GM12878 (cell line): ENCODE measurements around the gene CARHSP1. TPM values are rescaled to one million over a fixed set of nuclear protein-coding genes. Genes with fewer than 3 reads are reported as not detected.

Source experiments
- ATAC-seq: fragments of 200-7000 bp; cut with Tn5 transposase; 3 replicates; pipeline ENCODE4 v1.9.1; 2020; ENCODE audit warnings: mild to moderate bottlenecking, moderate library complexity
- BruUV-seq: library from RNA; stranded (reverse); fragments of 400-500 nt; replicated peaks from 2 replicates; lab custom pipeline; 2021; lab: Mats Ljungman, UMichigan
- CTCF ChIA-PET: fragments of 300-600 bp; sonication (Branson Sonifier 250); formaldehyde crosslinking; extraction: SDS; loops from one replicate; lab custom pipeline; 2021; ENCODE audit warnings: inconsistent platforms; lab: Yijun Ruan, JAX
- POLR2A ChIA-PET: fragments of 350-600 bp; formaldehyde crosslinking; extraction: SDS; loops from one replicate; lab custom pipeline; 2021; ENCODE audit warnings: inconsistent platforms; lab: Charles Lee
- RAD21 ChIA-PET: fragments of 300-600 bp; sonication (Branson Sonifier 250); formaldehyde crosslinking; loops from one replicate; lab custom pipeline; 2023; ENCODE audit warnings: antibody characterized with exemption; ENCODE audit not compliant: unreplicated experiment; lab: Charles Lee
- SMC1A ChIA-PET: fragments of 300-600 bp; sonication (Branson Sonifier 250); formaldehyde crosslinking; loops from one replicate; lab custom pipeline; 2023; ENCODE audit not compliant: unreplicated experiment, uncharacterized antibody; lab: Charles Lee
- DNase-seq: peaks from one replicate; pipeline ENCODE4 v3.0.0-alpha.2; 2011; ENCODE audit warnings: low read depth, low spot score
- FAIRE-seq: peaks from 3 replicates; lab custom pipeline; 2011; peaks lifted over from hg19 to GRCh38; lab: Jason Lieb, UNC
- H2AFZ ChIP-seq: 2 replicates; pipeline ENCODE4 v1.6.0; 2011; ENCODE audit warnings: low read depth, low read length, control low read depth; ENCODE audit not compliant: control insufficient read depth
- H3K27ac ChIP-seq: 2 replicates; pipeline ENCODE4 v1.5.1; 2011; ENCODE audit warnings: control low read depth; ENCODE audit not compliant: control insufficient read depth, insufficient read depth
- H3K27me3 ChIP-seq, 2 experiments: replicated peaks in 1 of 2; 2 replicates each; pipeline versions ENCODE4 v1.6.0 to v1.6.1; 2011; ENCODE audit warnings: low read length in 1 of 2; ENCODE audit not compliant: control insufficient read depth in 2 of 2, insufficient read depth in 2 of 2
- H3K36me3 ChIP-seq, 2 experiments: 2 replicates each; pipeline ENCODE4 v1.5.1; 2011; ENCODE audit warnings: low read length in 1 of 2; ENCODE audit not compliant: control insufficient read depth in 2 of 2, insufficient read depth in 2 of 2
- H3K4me1 ChIP-seq: 2 replicates; pipeline ENCODE4 v1.6.1; 2011; ENCODE audit warnings: mild to moderate bottlenecking, low read length, moderate library complexity, mixed read lengths; ENCODE audit not compliant: control insufficient read depth, insufficient read depth
- H3K4me2 ChIP-seq: 2 replicates; pipeline ENCODE4 v1.6.0; 2011; ENCODE audit warnings: control low read depth; ENCODE audit not compliant: control insufficient read depth, insufficient read depth
- H3K4me3 ChIP-seq: fragments of 200-600 bp; sonication (generic); 2 replicates; pipeline ENCODE4 v1.5.1; 2016
- H3K79me2 ChIP-seq: 2 replicates; pipeline ENCODE4 v1.6.0; 2011; ENCODE audit warnings: low read length; ENCODE audit not compliant: control insufficient read depth, insufficient read depth
- H3K9ac ChIP-seq: 2 replicates; pipeline ENCODE4 v1.8.0; 2011; ENCODE audit warnings: low read length, control low read depth, mixed read lengths; ENCODE audit not compliant: control insufficient read depth, insufficient read depth
- H3K9me3 ChIP-seq: replicated peaks from 3 replicates; pipeline ENCODE4 v1.5.1; 2011; ENCODE audit warnings: mild to moderate bottlenecking, low read length; ENCODE audit not compliant: control insufficient read depth, insufficient read depth
- H4K20me1 ChIP-seq: 2 replicates; pipeline ENCODE4 v1.6.0; 2011; ENCODE audit not compliant: control insufficient read depth, insufficient read depth
- IRF4 ChIP-seq: IDR thresholded peaks from 2 replicates; pipeline ENCODE4 v1.6.1; 2011; ENCODE audit warnings: low read depth, low read length
- POLR2AphosphoS5 ChIP-seq: IDR thresholded peaks from 2 replicates; pipeline ENCODE4 v1.6.1; 2011; ENCODE audit warnings: mild to moderate bottlenecking, low read length, inconsistent platforms
- WGBS: methylation state at CpG from one replicate; pipeline ENCODE4 v1.1.6; 2016; ENCODE audit warnings: low lambda C conversion rate; ENCODE audit not compliant: insufficient replicate concordance, insufficient coverage; ENCODE audit errors: missing lambda C conversion rate; 5-methylcytosine and 5-hydroxymethylcytosine counted together
- in situ Hi-C: fragments of 300-500 bp; cut with MboI; formaldehyde crosslinking; loops from 9 replicates; pipeline ENCODE4 v1.14.3; 2018; ENCODE audit warnings: mixed read lengths
- intact Hi-C: fragments of 100-400 bp; cut with micrococcal nuclease; formaldehyde crosslinking; loops from one replicate; pipeline ENCODE4 v1.14.2; 2022; ENCODE audit not compliant: unreplicated experiment
- polyA plus RNA-seq, 11 experiments: library from polyadenylated mRNA; depleted of rRNA in 4 of 11; unstranded in 6 of 11; stranded (reverse) in 5 of 11; fragments of >200 nt; fragmentation: Nextera tagmentation in 4 of 11; fragmentation: Illumina TruSeq in 1 of 11; extraction: Ambion mirVana in 4 of 11; extraction: Trizol in 1 of 11; gene quantifications; 1 replicate in 1 of 11; 2 replicates in 10 of 11; pipeline versions ENCODE4 v1.2.1 to v1.2.3, GENCODE V29; 2011 to 2016; ENCODE audit warnings: inconsistent platforms in 2 of 11, missing spikeins in 2 of 11, low read depth in 1 of 11
- total RNA-seq, 4 experiments: library from RNA; depleted of rRNA in 3 of 4; stranded (reverse); fragments of >200 nt in 3 of 4; fragmentation: Illumina TruSeq in 1 of 4; extraction: Trizol in 1 of 4; gene quantifications; 2 replicates each; pipeline versions ENCODE4 v1.2.1 to v1.2.3, GENCODE V29; 2013 to 2021
- TF ChIP-seq, protein P1 (sequence below), 3 experiments: IDR thresholded peaks in 2 of 3; conservative IDR thresholded peaks in 1 of 3; 2 replicates each; pipeline ENCODE4 v1.5.1; 2011; ENCODE audit warnings: low read depth in 3 of 3, low read length in 3 of 3, mild to moderate bottlenecking in 3 of 3, control low read depth in 2 of 3, moderate library complexity in 2 of 3, inconsistent platforms in 1 of 3, mixed read lengths in 1 of 3; ENCODE audit not compliant: control insufficient read depth in 2 of 3, insufficient read depth in 1 of 3; ENCODE audit errors: extremely low read depth in 1 of 3

The CARHSP1 gene
- total and polyA plus RNA-seq, 10 of the 15 experiments (the other 5 are each of a cell fraction or from before 2014, with no cell fraction given): 5.5 to 112 (median 67.0) TPM

DNA sequence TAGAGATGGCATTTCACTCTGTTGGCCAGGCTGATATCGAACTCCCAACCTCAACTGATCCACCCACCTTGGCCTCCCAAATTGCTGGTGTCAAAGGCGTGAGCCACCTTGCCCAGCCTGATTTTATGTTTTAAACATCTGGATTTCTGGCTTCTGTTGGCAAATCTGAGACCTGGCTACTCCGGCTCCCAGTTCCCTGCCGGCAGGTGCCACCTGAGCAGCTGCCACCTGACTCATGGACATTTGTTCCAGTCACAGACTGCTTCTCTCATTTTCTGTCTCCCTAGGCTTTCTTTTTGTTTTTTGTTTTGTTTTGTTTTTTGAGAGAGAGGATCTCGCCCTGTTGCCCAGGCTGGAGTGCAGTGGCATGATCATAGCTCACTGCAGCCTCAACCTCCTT lies 61.6 kb downstream of the CARHSP1 start:
- WGBS: 98% methylated on average over 5 of the region's 5 CpGs
- no peak overlapping the region for H2AFZ ChIP-seq
- TF ChIP-seq POLR2AphosphoS5 (0 out of 2 replicates have a peak, but pooled peaks have one; percentile 13), IRF4 (no peak)
- TF ChIP-seq, all 136 proteins: peak for 1
- CTCF ChIA-PET: no interaction called here
- Histone ChIP-seq H3K27me3 (no peaks in the 10 kb centered on the region), H3K79me2 (peaks cover 12% of the 10 kb centered on the region), H3K27ac (no peak overlapping the region), H3K36me3 (peaks cover 23 to 60% of the 10 kb centered on the region in 2 experiments), H3K4me1 (no peaks in the 10 kb centered on the region), H4K20me1 (no peaks in the 10 kb centered on the region), H3K9me3 (no peaks in the 10 kb centered on the region), H3K4me3 (no peak overlapping the region), H3K9ac (no peak overlapping the region), H3K4me2 (no peak overlapping the region)
- DNase-seq (no peak), FAIRE-seq (no peak), ATAC-seq (no peak)
- RAD21 ChIA-PET: no interaction called here
- in situ Hi-C loops (no loop called here), intact Hi-C loops (no loop called here)
- BruUV-seq: no TSS peak
- POLR2A ChIA-PET: no interaction called here
- SMC1A ChIA-PET: interaction anchor here (0.8 to 1.2 kb wide), 2 partner anchors 10 to 12 kb away, joined by 3 to 5 read pairs; no protein-coding TSS in a partner anchor

DNA sequence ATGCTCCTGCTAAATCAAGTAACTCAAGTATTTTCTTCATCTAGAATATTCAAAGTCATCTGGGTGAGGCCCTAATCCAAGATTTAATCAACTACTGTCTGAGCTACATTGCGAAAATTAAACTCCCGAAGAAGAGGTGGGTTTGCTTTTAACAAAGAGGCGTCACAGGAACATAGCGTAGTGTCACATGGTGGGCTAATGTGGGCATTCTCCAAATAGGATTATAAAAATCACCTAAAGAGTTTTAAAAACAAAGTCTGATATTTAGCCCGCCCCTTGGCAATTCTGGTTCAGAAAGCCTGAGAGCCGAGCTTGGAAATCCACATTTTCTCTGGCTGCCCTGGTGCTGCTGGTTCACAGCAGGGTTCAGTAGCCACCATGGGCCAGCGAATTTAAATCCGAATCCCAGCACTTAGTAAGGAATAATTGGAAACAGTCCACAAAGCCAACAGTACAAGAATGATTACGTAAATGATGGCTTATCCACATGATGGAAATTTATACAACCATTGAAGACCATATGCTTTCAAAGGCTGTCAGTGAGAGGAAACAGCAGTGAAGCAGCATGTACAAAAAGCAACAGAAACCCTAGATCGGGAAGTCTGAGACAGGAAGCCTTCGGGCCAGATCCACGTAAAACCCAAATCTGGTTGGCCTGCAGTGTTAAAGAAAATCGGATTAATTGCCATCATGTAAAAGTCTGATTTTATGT lies 62.4 kb downstream of the CARHSP1 start:
- BruUV-seq: TSS peak; percentile 10
- Histone ChIP-seq H3K4me3 (no peak overlapping the region), H3K27ac (no peak overlapping the region), H3K9me3 (no peaks in the 10 kb centered on the region), H3K4me2 (no peak overlapping the region), H3K79me2 (peaks cover 17% of the 10 kb centered on the region), H2AFZ (no peak overlapping the region), H4K20me1 (no peaks in the 10 kb centered on the region), H3K9ac (no peak overlapping the region), H3K36me3 (peaks cover 18 to 53% of the 10 kb centered on the region in 2 experiments)
- no peak for DNase-seq
- RAD21 ChIA-PET: interaction anchor here (0.9 kb wide), 1 partner anchor 9 kb away, joined by 3 read pairs; the partner anchor contains the start of gene TMEM186
- in situ Hi-C loops: no loop called here
- CTCF ChIA-PET: interaction anchor here (0.6 to 1.2 kb wide), 2 partner anchors 10 to 189 kb away, joined by 3 to 5 read pairs; no protein-coding TSS in a partner anchor
- SMC1A ChIA-PET: interaction anchor here (0.8 to 1.2 kb wide), 2 partner anchors 11 to 12 kb away, joined by 3 to 5 read pairs; no protein-coding TSS in a partner anchor
- TF ChIP-seq POLR2AphosphoS5: peak; percentile 31; the same call in 1 of the 2 replicates
- TF ChIP-seq, protein P1, sequence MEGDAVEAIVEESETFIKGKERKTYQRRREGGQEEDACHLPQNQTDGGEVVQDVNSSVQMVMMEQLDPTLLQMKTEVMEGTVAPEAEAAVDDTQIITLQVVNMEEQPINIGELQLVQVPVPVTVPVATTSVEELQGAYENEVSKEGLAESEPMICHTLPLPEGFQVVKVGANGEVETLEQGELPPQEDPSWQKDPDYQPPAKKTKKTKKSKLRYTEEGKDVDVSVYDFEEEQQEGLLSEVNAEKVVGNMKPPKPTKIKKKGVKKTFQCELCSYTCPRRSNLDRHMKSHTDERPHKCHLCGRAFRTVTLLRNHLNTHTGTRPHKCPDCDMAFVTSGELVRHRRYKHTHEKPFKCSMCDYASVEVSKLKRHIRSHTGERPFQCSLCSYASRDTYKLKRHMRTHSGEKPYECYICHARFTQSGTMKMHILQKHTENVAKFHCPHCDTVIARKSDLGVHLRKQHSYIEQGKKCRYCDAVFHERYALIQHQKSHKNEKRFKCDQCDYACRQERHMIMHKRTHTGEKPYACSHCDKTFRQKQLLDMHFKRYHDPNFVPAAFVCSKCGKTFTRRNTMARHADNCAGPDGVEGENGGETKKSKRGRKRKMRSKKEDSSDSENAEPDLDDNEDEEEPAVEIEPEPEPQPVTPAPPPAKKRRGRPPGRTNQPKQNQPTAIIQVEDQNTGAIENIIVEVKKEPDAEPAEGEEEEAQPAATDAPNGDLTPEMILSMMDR (IDR thresholded peaks at IDR 0.05 in 2 of 3, conservative IDR thresholded peaks at IDR 0.05 in 1 of 3; ENCODE audit: control insufficient read depth in 2 of 3, extremely low read depth in 1 of 3, insufficient read depth in 1 of 3, low read depth in 3 of 3, low read length in 3 of 3): no peak
- TF ChIP-seq, all 136 proteins: peak for 1
- POLR2A ChIA-PET: interaction anchor here (1.0 kb wide), 1 partner anchor 15 kb away, joined by 4 read pairs; no protein-coding TSS in a partner anchor
- no peaks in the 10 kb centered on the region for H3K4me1 ChIP-seq
- H3K27me3 ChIP-seq: no peaks in the 10 kb centered on the region
- 95% methylated on average over 13 of the region's 13 CpGs for WGBS
- ATAC-seq: no peak
- intact Hi-C loops: no loop called here
- no peak for FAIRE-seq
